GM21786 (cell line): ENCODE results near the gene MYBPC3.
"Not testable (repeated sequence)": the region's sequence is repeated elsewhere in the genome, so short reads cannot be mapped to it uniquely, and the experiment has no call there.

ENCODE experiments used
- ATAC-seq: cut with Tn5 transposase; IDR thresholded peaks from one replicate; pipeline ENCODE4 v1.9.1; 2021; ENCODE audit not compliant: unreplicated experiment

MYBPC3 gene

GRCh38 chr11:47324520-47324919 lies 28.0 kb downstream of the MYBPC3 start:
- ATAC-seq, result no peak

- no peak for ATAC-seq
These were observed 34.3 kb downstream of the MYBPC3 start for GRCh38 chr11:47318166-47318565.

GRCh38 chr11:47317064-47317828 lies 35.3 kb downstream of the MYBPC3 start:
- ATAC-seq, result peak; percentile 68

GRCh38 chr11:47316501-47316900 lies 36.0 kb downstream of the MYBPC3 start:
- not testable (repeated sequence) for ATAC-seq

DNA sequence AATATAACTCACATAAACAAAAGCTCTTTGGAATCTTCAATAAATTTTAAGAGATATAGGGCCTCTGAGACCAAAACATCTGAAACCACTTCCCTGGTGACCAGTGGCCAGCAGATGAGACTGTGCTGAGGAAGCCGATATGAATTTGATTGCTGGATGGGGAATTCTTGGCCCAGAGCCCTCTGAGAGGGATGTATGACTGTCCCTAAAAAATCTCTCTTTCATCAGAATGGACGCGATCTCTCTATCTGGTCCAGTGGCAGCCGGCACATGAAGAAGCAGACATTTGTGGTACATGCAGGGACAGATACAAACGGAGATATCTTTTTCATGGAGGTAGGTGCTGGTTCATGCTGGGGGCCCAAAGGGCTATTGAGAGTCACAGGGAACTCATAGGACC lies 37.5 kb downstream of the MYBPC3 start:
- no peak for ATAC-seq

DNA sequence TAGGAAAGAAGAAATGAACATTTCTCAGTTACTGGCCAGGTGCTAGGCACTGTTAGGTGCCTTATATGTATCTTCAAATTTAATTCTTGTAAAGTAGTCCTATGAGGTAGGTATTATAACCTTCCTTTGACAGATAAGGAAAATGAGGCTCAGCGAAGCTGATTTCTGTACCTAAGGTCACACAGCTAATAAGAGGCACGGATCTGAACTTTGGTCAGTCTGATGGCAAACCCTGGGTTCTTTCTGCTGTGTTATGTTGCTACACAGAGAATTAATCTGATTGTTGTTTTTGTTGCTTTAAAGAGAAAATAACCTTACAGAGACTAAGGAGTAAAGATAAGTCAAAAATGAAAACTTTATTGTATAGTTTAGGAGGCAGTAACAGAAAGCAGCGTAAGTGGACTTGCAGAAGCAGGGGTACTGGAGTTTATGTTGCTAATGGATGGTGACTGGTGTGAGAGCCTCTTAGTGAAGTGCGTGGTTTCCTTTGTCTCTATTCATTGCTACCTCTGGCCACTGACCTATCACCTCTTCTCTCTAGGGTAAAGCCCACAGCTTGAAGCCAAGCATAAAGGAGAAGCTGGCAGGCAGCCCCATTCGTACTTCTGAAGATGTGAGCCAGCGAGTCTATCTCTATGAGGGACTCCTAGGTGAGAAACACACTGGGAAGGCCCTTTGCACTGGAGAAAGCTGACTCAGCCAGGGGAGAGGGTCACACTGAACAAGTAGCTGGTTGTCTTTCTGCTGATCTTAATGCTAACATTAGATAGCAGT lies 44.3 kb downstream of the MYBPC3 start:
- no peak for ATAC-seq

DNA sequence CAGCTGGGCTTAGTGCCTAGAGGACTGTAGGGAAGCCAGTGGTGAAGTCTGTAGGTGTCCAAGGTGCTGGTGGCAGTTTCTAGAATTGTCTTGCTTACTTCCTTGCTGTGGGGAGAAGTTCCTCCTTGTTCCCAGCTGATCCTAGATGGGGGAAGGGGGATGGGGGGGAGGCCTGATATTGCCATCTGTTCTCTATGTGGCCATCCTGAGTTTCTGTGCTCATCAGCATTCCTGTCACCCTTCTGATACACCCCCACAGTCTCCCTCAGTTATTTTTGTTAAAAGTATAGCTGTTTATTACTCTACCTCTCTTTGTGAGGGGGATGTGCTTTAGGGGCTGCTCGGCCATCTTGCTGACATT lies 46.0 kb downstream of the MYBPC3 start:
- no peak for ATAC-seq

DNA sequence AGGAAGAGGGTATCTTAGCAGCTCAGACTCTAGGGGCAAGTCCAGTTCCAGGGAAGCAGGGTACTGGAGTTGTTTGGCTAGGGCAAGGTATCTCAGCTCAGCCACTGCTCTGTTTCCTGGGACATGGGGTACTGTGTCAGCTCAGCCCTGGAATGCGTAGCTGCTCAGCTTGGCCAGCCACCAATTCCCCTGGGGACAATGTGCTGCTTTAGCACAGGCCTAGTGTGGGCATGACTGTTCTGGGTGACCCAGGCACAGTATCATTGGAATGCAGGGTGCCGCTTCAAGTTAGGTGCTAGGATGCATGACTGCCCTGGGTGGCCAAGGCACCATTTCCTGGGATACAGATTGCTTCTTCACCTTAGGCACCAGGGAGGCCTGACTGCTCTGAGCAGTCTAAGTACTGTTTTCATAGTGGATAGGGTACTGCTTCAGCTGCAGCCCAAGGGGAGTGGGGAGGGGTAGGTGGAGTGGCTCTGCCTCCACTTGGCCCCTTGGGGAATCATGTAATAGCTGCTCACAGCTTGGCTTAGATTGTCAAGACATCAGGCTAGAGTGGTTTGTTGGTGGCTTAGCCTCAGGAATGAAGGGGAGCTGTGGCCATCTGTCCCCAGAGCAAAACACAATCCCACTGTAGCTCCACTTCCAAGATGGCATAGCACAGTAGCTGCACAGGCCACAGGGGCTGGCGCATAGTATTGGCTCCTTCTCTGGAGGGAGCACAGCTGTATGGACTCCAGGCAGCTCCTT lies 46.6 kb downstream of the MYBPC3 start:
- ATAC-seq, result no peak

- no peak for ATAC-seq
These were observed 49.6 kb downstream of the MYBPC3 start for GRCh38 chr11:47302853-47303252.

DNA sequence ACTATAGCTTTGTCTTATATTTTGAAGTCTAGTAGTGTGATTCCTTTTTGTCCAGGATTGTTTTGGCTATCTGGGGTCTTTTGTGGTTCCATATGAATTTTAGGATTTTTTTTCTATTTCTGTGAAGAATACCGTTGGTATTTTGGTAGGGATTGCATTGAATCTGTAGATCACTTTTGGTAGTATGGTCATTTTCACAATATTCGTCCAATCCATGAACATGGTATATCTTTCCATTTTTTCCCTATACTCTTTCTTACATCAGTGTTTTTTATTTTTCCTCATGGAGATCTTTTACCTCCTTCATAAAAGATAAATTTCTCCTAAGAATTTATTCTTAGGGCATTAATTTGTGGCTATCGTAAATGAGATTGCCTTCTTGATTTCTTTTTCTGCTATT lies 53.4 kb downstream of the MYBPC3 start:
- no peak for ATAC-seq

- ATAC-seq, result no peak
These were observed 56.5 kb downstream of the MYBPC3 start for GRCh38 chr11:47296045-47296444.

GRCh38 chr11:47295385-47295784 lies 57.1 kb downstream of the MYBPC3 start:
- no peak for ATAC-seq

GRCh38 chr11:47289856-47290255 lies 62.6 kb downstream of the MYBPC3 start:
- no peak for ATAC-seq

GRCh38 chr11:47288066-47288465 lies 64.4 kb downstream of the MYBPC3 start:
- no peak for ATAC-seq

DNA sequence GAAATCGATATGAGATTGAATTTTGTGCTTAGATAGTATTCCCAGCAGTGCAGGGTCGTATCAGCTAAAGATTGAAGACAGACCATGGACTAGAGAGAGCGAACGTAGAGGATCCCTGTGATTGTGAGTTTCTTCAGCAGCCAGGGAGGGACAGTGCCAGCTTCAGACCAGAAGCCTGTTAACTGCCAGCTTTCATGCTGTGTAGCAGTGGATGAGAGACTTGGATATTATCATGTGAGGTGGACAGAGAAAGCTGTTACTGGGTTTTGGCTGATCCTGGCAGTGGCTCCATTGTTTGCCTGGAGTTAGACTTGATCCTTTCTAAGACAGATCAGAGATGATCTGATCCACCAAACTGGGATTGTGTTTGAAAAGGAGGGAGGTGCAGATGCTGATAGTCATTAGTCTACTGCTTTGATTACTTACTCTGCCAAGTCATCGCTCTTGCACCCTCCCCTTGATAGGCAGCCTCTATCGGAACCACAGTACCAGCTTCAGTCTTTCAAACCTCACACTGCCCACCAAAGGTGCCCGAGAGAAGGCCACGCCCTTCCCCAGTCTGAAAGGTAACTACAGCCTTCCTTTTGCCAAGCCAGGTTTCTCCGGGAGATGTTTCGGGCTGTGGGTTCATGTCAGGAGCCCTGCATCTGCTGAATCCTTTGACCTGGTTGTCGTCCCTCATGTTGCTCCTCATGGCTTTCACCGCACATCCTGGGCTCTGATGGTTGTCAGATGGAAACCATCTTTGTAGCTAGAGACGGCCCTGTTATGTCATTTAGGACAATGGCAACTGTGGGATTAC lies 66.3 kb downstream of the MYBPC3 start:
- ATAC-seq, result no peak

GRCh38 chr11:47284151-47284550 lies 68.4 kb downstream of the MYBPC3 start:
- no peak for ATAC-seq

DNA sequence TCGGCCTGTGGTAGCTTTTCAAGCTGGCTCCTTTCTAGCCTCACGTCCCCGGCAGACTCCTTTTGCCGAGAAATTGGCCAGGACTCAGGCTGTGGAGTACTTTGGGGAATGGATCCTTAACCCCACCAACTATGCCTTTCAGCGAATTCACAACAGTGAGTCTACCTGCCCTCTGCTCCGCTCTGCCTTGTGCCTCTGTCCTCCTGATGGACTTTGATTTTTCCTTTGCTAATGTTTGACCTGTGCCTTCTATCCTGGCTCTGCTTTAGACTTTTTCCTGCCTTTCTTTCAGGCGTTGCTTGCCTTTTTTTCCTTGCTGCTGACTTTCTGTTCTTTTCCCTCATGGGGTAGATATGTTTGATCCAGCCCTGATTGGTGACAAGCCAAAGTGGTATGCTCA lies 70.0 kb downstream of the MYBPC3 start:
- ATAC-seq, result no peak
